Fibroblast of the aortic adventitia (primary cell): ENCODE measurements around the gene MKS1. TPM values are rescaled to one million over a fixed set of nuclear protein-coding genes. Genes with fewer than 3 reads are reported as not detected.

ENCODE experiments used
- DNase-seq: peaks from one replicate; pipeline ENCODE4 v3.0.0-alpha.2; 2010; ENCODE audit warnings: low read depth
- H3K4me3 ChIP-seq: 2 replicates; pipeline ENCODE4 v1.5.1; 2011; ENCODE audit warnings: low read depth, mild to moderate bottlenecking, control low read depth, low read length, moderate library complexity
- CTCF ChIP-seq: IDR thresholded peaks from 2 replicates; pipeline ENCODE4 v1.5.1; 2011; ENCODE audit warnings: mild to moderate bottlenecking, low read length, control low read depth, inconsistent platforms; ENCODE audit not compliant: insufficient read depth
- total RNA-seq: library from RNA; depleted of rRNA; stranded (reverse); fragments of >200 nt; gene quantifications from 2 replicates; pipeline ENCODE4 v1.2.3, GENCODE V29; 2012; ENCODE audit warnings: low replicate concordance

Gene MKS1
- total RNA-seq, 1 donor: 10.6 TPM

DNA sequence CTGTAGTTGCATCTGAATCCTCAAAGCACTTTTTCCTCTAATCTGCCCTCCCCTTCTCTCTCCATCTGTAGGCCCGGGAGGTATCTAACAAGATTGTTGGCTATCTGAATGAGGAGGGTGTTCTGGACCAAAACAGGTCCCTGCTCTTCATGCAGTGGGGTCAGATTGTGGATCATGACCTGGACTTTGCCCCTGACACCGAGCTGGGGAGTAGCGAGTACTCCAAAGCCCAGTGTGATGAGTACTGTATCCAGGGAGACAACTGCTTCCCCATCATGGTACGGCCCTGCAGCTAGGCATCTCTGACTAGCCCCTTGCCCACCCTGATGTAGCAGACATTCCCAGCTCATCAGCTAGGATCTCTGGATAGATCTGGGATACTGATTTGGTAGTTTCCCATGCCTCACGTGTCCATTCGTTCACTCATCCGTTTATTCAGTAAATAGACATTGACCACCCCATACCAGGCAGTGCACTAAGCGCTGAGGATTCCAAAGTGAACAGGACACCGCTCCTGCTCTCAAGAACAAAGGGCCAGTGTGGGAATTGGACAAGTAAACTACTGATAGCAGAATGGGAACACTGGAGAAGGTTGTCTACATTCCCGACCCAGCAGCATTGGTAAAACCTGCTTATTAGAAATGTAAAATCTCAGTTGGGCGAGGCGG lies 31.4 kb upstream of the MKS1 start:
- DNase-seq: no peak
- H3K4me3 ChIP-seq: no peak overlapping the region
- no peak for TF ChIP-seq CTCF

DNA sequence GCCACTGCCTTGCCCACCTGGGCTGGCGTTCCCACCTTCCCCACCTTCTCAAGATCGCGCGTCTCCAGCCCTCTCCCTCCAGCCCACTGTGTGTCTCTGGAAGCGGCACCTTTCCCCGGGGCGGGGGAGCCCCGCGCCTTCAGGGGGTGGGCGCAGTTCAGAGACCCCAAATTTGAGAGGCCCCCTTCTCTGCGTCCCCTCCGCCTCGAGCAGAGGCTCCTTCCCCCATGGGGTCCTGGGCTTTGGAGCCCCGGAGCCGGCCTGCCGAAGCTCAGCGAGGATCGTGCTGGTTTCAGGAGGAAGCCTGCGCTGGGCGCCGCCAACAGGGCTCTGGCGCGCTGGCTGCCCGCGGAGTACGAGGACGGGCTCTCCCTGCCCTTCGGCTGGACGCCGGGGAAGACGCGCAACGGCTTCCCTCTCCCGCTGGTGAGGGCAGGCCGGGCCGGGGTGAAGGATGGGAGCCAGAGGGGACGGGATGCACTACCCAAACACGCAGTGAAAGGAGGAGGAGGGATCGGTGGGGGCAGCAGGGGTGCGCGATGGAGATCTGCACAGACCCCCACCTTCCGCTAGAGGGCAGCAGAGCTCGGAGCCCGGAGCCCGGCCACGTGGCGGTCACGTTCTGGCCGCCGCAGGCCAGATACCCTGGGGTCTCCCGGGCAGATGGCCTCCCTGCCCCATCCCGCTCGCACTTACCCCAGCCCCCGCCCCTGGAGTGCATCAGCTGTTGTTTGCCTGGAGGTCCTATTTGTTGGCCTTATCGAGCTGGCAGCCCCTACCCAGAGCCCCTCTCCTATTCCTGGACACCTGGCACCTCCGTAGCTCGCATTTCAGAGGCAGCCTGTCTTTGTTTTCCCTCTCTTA lies 30.4 kb upstream of the MKS1 start:
- TF ChIP-seq CTCF: peak; percentile 90
- DNase-seq: peak; percentile 51
- H3K4me3 ChIP-seq: peak overlapping the region; percentile 65

DNA sequence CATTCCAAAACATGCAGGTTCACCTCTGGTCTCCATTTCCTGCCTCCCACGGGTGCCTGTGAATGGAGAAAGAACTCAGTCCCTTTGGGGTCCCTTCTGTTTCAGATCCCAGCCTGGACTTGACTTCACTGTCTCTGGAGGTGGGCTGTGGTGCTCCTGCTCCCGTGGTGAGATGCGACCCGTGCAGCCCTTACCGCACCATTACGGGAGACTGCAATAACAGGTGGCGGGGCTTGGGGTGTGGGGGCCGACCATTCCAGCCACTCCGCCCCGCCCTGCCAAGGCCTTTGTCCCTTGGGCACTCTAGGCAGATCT lies 29.9 kb upstream of the MKS1 start:
- H3K4me3 ChIP-seq: no peak overlapping the region

DNA sequence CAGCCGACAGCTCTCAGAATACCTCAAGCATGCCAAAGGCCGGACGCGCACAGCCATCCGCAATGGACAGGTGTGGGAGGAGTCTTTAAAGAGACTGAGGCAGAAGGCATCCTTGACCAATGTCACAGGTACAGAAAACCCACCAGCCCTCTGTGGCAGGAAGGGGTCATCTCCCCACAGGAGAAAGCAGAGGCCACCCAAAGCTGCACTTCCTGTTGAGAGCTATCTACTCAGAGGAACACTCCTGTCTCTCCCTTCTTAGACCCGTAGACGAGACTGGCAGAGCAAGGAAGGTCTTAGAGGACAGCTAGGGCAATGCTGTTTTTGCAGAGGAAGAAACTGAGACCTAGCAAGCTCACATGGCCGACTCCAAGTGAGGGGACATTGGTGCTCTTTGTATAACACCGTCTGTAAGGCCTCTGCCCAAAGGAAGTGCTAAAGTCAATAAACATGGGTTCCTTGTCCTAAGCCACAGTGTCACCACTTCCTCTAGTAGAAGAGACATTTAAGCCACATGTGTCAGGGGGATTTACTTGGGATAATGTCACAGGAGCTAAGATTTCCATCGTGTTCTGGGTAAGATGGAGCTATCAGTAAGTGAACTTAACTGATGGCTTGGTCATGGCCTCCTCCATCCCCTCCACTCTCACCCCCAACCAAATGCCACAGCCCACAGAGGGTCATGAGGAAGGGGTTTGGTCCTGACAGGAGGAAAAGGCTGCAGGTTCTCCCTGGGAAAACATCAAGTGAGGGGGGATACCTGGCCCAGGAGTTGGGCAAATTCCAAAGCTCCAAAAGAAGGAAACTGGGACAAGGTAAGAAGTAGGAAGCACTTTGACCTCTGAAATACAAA lies 28.7 kb upstream of the MKS1 start:
- no peak for TF ChIP-seq CTCF
- no peak for DNase-seq

More for the DNA sequence above, 29.9 kb upstream of the MKS1 start:
- TF ChIP-seq CTCF: no peak
- DNase-seq: no peak

DNA sequence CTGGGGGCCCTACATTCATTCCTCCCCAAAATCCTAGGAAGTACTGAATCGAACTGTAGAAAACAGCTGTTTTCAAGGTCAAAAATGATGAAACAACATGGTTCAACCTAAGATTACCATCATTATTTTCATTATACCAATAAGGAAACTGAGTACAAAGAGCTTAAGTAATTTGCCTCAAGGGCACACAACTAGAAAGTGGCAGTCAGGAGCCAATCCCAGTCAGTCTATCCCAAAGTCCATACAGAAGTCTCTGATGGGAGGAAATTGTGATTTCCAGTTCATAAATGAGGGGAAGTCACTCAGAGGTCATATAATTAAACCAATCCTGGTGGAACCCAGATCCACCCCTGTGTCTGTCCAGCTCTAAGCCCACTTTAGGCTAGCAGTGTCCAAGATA lies 27.7 kb upstream of the MKS1 start:
- H3K4me3 ChIP-seq: no peak overlapping the region
- DNase-seq: no peak
- no peak for TF ChIP-seq CTCF

More for the DNA sequence above, 28.7 kb upstream of the MKS1 start:
- no peak overlapping the region for H3K4me3 ChIP-seq

DNA sequence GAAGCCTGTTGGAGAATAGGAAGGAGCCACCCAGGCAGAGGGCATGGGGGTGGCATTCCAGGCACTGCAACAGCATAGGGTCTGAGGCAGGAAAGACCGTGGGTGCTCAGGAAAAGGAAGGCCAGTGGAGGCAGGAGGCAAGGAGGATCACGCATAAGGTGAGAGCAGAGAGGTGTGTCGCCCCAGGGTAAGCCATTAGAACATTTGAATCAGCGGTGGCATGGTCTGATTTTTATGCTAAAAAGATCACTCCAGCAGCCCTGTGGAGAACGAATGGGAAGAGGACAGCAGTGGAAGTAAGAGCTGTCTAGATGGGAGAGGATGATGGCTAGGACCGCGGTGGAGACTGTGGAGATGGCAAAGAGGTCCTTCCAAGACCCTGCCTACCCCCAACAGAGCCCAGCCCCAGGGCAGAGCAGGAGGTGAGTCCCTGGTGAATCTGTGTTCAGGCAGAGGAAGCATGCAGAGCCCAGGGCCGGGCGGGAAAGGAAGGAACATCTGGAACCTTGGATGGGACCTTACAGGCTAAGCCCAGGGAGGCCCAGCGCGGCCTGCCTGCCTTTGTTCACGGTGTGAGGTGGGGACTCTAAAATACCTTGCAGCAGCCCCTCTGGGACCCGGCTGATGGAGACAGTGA lies 27.2 kb upstream of the MKS1 start:
- no peak for DNase-seq
- no peak for TF ChIP-seq CTCF
- no peak overlapping the region for H3K4me3 ChIP-seq
